SK-N-SH (cell line): ENCODE measurements around the gene TAF4. TPM values are rescaled to one million over a fixed set of nuclear protein-coding genes. Genes with fewer than 3 reads are reported as not detected.
"Not testable (repeated sequence)": the region's sequence is repeated elsewhere in the genome, so short reads cannot be mapped to it uniquely, and the experiment has no call there.

Experiments
- CTCF ChIA-PET: fragments of 300-600, 350-600 bp; formaldehyde crosslinking; extraction: SDS; loops from one replicate; lab custom pipeline; 2021; lab: Yijun Ruan, JAX
- POLR2A ChIA-PET: fragments of 350-600 bp; sonication (Branson Sonifier 250); formaldehyde crosslinking; extraction: SDS; loops from one replicate; lab custom pipeline; 2020; ENCODE audit warnings: antibody characterized with exemption, inconsistent platforms; lab: Yijun Ruan, JAX
- DNase-seq: peaks from one replicate; pipeline ENCODE4 v3.0.0; 2012
- H2AFZ ChIP-seq: fragments of 200-600 bp; sonication (generic); 2 replicates; pipeline ENCODE4 v1.8.1; 2016; ENCODE audit warnings: antibody characterized with exemption, mild to moderate bottlenecking, low read depth
- H3F3A ChIP-seq: fragments of 200-600 bp; sonication (generic); replicated peaks from 2 replicates; pipeline ENCODE3; 2016; ENCODE audit warnings: antibody characterized with exemption, mild to moderate bottlenecking; ENCODE audit not compliant: insufficient read depth
- H3K27ac ChIP-seq, 2 experiments: fragments of 200-500 bp in 1 of 2; fragments of 200-600 bp in 1 of 2; sonication (Bioruptor generic) in 1 of 2; sonication (generic), shearing (Covaris generic) in 1 of 2; 2 replicates each; pipeline versions ENCODE4 v1.5.1 to v1.6.1; 2014 to 2016; ENCODE audit warnings: low read depth in 2 of 2, inconsistent platforms in 1 of 2, low read length in 1 of 2, mild to moderate bottlenecking in 1 of 2, mixed read lengths in 1 of 2
- H3K27me3 ChIP-seq: fragments of 200-600 bp; sonication (generic), shearing (Covaris generic); 2 replicates; pipeline ENCODE4 v1.6.1; 2016; ENCODE audit warnings: mixed run types; ENCODE audit not compliant: insufficient read depth
- H3K36me3 ChIP-seq, 2 experiments: fragments of 200-500 bp in 1 of 2; fragments of 200-600 bp in 1 of 2; sonication (Bioruptor generic) in 1 of 2; sonication (generic) in 1 of 2; replicated peaks in 1 of 2; 2 replicates each; pipeline versions ENCODE3 to v1.5.1; 2014 to 2016; ENCODE audit warnings: low read length in 1 of 2, mild to moderate bottlenecking in 1 of 2; ENCODE audit not compliant: insufficient read depth in 2 of 2, control insufficient read depth in 1 of 2
- H3K4me1 ChIP-seq, 2 experiments: fragments of 200-500 bp in 1 of 2; fragments of 200-600 bp in 1 of 2; sonication (Bioruptor generic) in 1 of 2; sonication (generic), shearing (Covaris generic) in 1 of 2; 2 replicates each; pipeline versions ENCODE4 v1.5.1 to v1.6.1; 2014 to 2016; ENCODE audit warnings: low read depth in 1 of 2, low read length in 1 of 2, mixed run types in 1 of 2; ENCODE audit not compliant: insufficient read depth in 2 of 2, control insufficient read depth in 1 of 2
- H3K4me2 ChIP-seq: fragments of 200-600 bp; sonication (generic), shearing (Covaris generic); 2 replicates; pipeline ENCODE4 v1.6.1; 2017; ENCODE audit warnings: mixed run types
- H3K4me3 ChIP-seq, 2 experiments: fragments of 200-500 bp in 1 of 2; fragments of 200-600 bp in 1 of 2; sonication (Bioruptor generic) in 1 of 2; sonication (generic), shearing (Covaris generic) in 1 of 2; 2 replicates each; pipeline versions ENCODE4 v1.5.1 to v1.8.1; 2014 to 2016; ENCODE audit warnings: low read depth in 2 of 2, inconsistent platforms in 1 of 2, low read length in 1 of 2, mild to moderate bottlenecking in 1 of 2, mixed read lengths in 1 of 2, moderate library complexity in 1 of 2
- H3K79me2 ChIP-seq: fragments of 200-600 bp; sonication (generic); 2 replicates; pipeline ENCODE4 v1.8.1; 2017; ENCODE audit warnings: mild to moderate bottlenecking; ENCODE audit not compliant: insufficient read depth
- H3K9ac ChIP-seq: fragments of 200-600 bp; sonication (generic); 2 replicates; pipeline ENCODE4 v1.6.1; 2017; ENCODE audit warnings: mixed run types
- H3K9me2 ChIP-seq: fragments of 200-600 bp; sonication (generic); 2 replicates; pipeline ENCODE4 v1.6.1; 2017; ENCODE audit warnings: mixed run types
- H3K9me3 ChIP-seq: fragments of 200-600 bp; sonication (generic); 2 replicates; pipeline ENCODE4 v1.6.1; 2017; ENCODE audit warnings: mixed run types, mild to moderate bottlenecking, moderate library complexity
- H4K20me1 ChIP-seq: fragments of 200-600 bp; sonication (generic); 2 replicates; pipeline ENCODE4 v1.6.1; 2017; ENCODE audit warnings: mild to moderate bottlenecking, mixed run types; ENCODE audit not compliant: insufficient read depth
- ELF1 ChIP-seq: IDR thresholded peaks from 2 replicates; pipeline ENCODE4 v1.4.0; 2012
- GATA2 ChIP-seq: sonication (generic); formaldehyde crosslinking; IDR thresholded peaks from 2 replicates; pipeline ENCODE4 v1.5.0; 2020; ENCODE audit warnings: mild to moderate bottlenecking, missing genetic modification reagents
- JUND ChIP-seq: IDR thresholded peaks from 2 replicates; pipeline ENCODE4 v1.4.0; 2012
- MXI1 ChIP-seq: IDR thresholded peaks from 2 replicates; pipeline ENCODE4 v1.6.1; 2012; ENCODE audit warnings: mild to moderate bottlenecking, low read depth, low read length, improper control_type of control experiment
- NFIC ChIP-seq: IDR thresholded peaks from 2 replicates; pipeline ENCODE4 v1.4.0; 2012; ENCODE audit warnings: borderline replicate concordance
- NRF1 ChIP-seq: IDR thresholded peaks from 2 replicates; pipeline ENCODE4 v1.6.1; 2012; ENCODE audit warnings: low read depth, mild to moderate bottlenecking, low read length
- PBX3 ChIP-seq: IDR thresholded peaks from 2 replicates; pipeline ENCODE4; 2012
- POLR2AphosphoS5 ChIP-seq: IDR thresholded peaks from 2 replicates; pipeline ENCODE4 v1.6.1; 2012; ENCODE audit warnings: low read depth, low read length
- RCOR1 ChIP-seq: fragments of 150-350 bp; IDR thresholded peaks from 2 replicates; pipeline ENCODE4 v1.6.1; 2017; ENCODE audit warnings: antibody characterized with exemption, low read length
- RFX5 ChIP-seq: IDR thresholded peaks from 2 replicates; pipeline ENCODE4 v1.6.1; 2012; ENCODE audit warnings: mild to moderate bottlenecking, improper control_type of control experiment, low read length
- RXRA ChIP-seq: IDR thresholded peaks from 2 replicates; pipeline ENCODE4 v1.4.0; 2012; ENCODE audit warnings: low read depth, mild to moderate bottlenecking, borderline replicate concordance
- SIN3A ChIP-seq: IDR thresholded peaks from 2 replicates; pipeline ENCODE4 v1.6.1; 2012; ENCODE audit warnings: low read depth, mild to moderate bottlenecking, low read length, moderate library complexity, borderline replicate concordance
- TEAD4 ChIP-seq: IDR thresholded peaks from 2 replicates; pipeline ENCODE4 v1.4.0; 2012; ENCODE audit warnings: mild to moderate bottlenecking, borderline replicate concordance; ENCODE audit not compliant: insufficient read depth
- USF2 ChIP-seq: fragments of 150-350 bp; IDR thresholded peaks from 2 replicates; pipeline ENCODE4 v1.6.1; 2017; ENCODE audit warnings: antibody characterized with exemption, low read length, low read depth, borderline replicate concordance
- YY1 ChIP-seq: IDR thresholded peaks from 2 replicates; pipeline ENCODE4 v1.4.0; 2012; ENCODE audit warnings: low read depth, mild to moderate bottlenecking
- ZBTB33 ChIP-seq: IDR thresholded peaks from 2 replicates; pipeline ENCODE4 v1.4.0; 2012; ENCODE audit warnings: low read depth, borderline replicate concordance
- WGBS: methylation state at CpG from one replicate; pipeline ENCODE4 v1.1.6; 2017; ENCODE audit warnings: low lambda C conversion rate; 5-methylcytosine and 5-hydroxymethylcytosine counted together
- polyA plus RNA-seq, 3 experiments: library from polyadenylated mRNA; depleted of rRNA; stranded (reverse); fragments of >200 nt; gene quantifications; 2 replicates each; pipeline ENCODE4 v1.2.3, GENCODE V29; 2012

The TAF4 gene
- polyA plus RNA-seq, 1 of the 3 experiments (the other 2 are of a cell fraction), result 4.8 TPM

DNA sequence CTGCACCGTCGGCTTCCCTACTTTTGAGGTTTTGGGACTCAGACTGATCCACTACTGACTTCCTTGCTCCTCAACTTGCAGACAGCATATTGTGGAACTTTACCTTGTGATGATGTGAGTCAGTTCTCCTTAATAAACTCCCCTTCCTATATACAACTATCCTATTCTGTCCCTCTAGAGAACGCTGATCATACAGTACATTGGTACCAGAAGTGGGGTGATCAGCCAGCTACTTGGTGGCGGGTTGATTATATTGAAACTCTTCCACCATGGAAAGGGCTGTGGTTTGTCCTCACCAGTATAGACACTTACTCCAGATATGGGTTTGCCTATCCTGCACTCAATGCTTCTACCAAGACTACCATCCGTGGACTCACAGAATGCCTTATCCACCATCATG is 7.6 kb upstream of the TAF4 start:
- Histone ChIP-seq H3F3A (no peaks in the 10 kb centered on the region), H3K9ac (no peak overlapping the region), H3K4me3 (no peak overlapping the region), H3K27me3 (no peaks in the 10 kb centered on the region), H3K9me3 (peaks cover 20% of the 10 kb centered on the region; the same call in 1 of the 2 replicates), H3K4me2 (no peak overlapping the region), H3K4me1 (peaks cover 0 to 3% of the 10 kb centered on the region in 2 experiments; a peak in 1 of 4 replicates), H2AFZ (no peak overlapping the region), H3K27ac (no peak overlapping the region)
- no peak for DNase-seq
- 37% methylated on average over 5 of the region's 5 CpGs for WGBS
- TF ChIP-seq ZBTB33, result no peak
- no peak for TF ChIP-seq TEAD4
- no peak for TF ChIP-seq GATA2
- TF ChIP-seq PBX3, result no peak
- TF ChIP-seq RCOR1, result no peak
- TF ChIP-seq JUND, result no peak
- TF ChIP-seq RFX5, result no peak
- no peak for TF ChIP-seq NFIC
- no peak for TF ChIP-seq ELF1
- no peak for TF ChIP-seq POLR2AphosphoS5
- no peak for TF ChIP-seq SIN3A
- TF ChIP-seq USF2, result no peak
- no peak for TF ChIP-seq RXRA
- TF ChIP-seq YY1, result no peak
- TF ChIP-seq NRF1, result no peak
- TF ChIP-seq MXI1, result no peak
- TF ChIP-seq, all 33 proteins: peak for 0
- ChIA-PET CTCF (interaction anchor here (0.9 kb wide), 1 partner anchor 9 kb away, joined by 4 read pairs; no protein-coding TSS in a partner anchor), POLR2A (no interaction called here)
- no peaks in the 10 kb centered on the region for H3K79me2 ChIP-seq
- H3K36me3 ChIP-seq, result no peaks in the 10 kb centered on the region
- H3K9me2 ChIP-seq, result no peaks in the 10 kb centered on the region
- H4K20me1 ChIP-seq, result no peaks in the 10 kb centered on the region

GRCh38 chr20:62071669-62072430 is 6.2 kb upstream of the TAF4 start:
- H3K9me2 ChIP-seq, H2AFZ ChIP-seq, CTCF ChIA-PET, H3K4me2 ChIP-seq, H3K27ac ChIP-seq, H3K4me3 ChIP-seq, H3K9ac ChIP-seq, H3K36me3 ChIP-seq, H3K27me3 ChIP-seq, H4K20me1 ChIP-seq, H3K79me2 ChIP-seq, POLR2A ChIA-PET, DNase-seq, H3F3A ChIP-seq: not testable (repeated sequence)
- peaks cover 16% of the 10 kb centered on the region; the same call in 1 of the 2 replicates for H3K9me3 ChIP-seq
- H3K4me1 ChIP-seq, result peaks cover 7 to 13% of the 10 kb centered on the region in 2 experiments; a peak in 3 of 4 replicates
- WGBS, result 36% methylated on average over 7 of the region's 8 CpGs
